Measurements from ENCODE around the gene MPO.
A peak's percentile ranks its signal among the peaks of the same experiment; 100 is the strongest.

MPO gene, protein sequence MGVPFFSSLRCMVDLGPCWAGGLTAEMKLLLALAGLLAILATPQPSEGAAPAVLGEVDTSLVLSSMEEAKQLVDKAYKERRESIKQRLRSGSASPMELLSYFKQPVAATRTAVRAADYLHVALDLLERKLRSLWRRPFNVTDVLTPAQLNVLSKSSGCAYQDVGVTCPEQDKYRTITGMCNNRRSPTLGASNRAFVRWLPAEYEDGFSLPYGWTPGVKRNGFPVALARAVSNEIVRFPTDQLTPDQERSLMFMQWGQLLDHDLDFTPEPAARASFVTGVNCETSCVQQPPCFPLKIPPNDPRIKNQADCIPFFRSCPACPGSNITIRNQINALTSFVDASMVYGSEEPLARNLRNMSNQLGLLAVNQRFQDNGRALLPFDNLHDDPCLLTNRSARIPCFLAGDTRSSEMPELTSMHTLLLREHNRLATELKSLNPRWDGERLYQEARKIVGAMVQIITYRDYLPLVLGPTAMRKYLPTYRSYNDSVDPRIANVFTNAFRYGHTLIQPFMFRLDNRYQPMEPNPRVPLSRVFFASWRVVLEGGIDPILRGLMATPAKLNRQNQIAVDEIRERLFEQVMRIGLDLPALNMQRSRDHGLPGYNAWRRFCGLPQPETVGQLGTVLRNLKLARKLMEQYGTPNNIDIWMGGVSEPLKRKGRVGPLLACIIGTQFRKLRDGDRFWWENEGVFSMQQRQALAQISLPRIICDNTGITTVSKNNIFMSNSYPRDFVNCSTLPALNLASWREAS

DNA sequence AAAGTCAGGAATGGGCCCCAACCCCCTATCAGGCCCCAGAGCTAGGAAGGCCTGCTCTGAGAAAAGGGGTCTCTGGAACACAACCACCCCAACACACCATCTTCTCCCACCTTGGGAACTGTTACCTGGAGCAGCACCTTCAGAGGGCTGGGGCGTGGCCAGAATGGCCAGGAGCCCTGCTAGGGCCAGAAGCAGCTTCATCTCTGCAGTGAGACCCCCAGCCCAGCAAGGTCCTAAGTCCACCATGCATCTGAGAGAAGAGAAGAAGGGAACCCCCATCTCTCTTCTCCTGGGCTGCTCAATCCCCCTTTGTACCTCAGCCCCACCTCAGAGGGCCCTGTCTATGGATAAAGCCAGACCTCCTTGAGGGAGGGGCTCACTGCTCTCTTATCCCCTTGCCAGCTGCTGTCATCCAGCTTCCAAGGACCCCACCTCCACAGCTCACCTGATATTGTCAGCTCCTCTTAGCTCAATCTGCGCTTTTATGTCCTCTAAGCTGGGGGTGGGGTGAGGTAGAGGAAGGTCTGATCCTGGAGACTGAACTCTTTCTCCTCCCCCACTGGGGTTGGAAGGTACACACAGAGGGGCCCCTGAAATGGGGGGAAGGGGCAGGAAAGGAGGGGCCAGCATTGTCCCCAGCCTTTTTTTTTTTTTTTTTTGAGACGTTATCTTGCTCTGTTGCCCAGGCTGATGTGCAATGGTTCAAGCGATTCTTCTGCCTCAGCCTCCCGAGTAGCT lies at the start of gene MPO:
Gene MPO, minus strand, starts transcription at position 456 of the 738 bp plus-strand sequence. Its CDS starts 177 bp downstream, at position 279.
- DNase-seq (ENCODE audit: low read depth in 2 of 2): no peak

DNA sequence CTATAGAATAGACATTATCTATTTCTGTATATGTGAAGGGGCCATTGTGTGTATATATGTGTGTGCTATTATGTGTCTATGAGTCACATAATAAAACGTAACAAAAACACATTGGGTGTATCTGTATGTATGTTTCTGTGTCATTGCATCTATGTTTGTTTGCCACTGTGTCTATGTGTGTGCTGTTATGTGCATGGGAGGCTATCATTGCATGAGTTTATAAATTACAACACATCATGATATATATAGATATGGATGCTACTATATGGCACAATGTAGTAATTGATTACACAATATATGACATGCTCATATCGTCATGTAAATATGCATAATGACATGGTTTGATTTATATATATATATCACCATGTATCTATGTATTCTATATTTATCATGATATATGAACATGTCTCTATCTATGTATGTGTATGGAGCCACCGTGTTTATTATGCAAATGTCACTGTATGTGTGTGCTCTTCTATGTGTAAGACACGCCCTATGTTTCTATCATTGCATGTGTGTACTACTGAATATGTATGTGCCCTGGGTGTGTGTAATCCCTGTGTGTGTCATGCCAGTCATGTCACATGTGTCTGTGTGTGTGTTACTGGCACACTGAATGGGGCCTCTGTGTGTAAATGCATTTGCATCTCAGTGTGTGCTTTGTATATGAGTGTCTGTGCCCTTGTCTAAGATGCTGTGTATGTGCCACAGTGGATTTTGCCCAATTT lies 49.2 kb upstream of the MPO start:
- DNase-seq (ENCODE audit: low read depth in 2 of 2): no peak

DNA sequence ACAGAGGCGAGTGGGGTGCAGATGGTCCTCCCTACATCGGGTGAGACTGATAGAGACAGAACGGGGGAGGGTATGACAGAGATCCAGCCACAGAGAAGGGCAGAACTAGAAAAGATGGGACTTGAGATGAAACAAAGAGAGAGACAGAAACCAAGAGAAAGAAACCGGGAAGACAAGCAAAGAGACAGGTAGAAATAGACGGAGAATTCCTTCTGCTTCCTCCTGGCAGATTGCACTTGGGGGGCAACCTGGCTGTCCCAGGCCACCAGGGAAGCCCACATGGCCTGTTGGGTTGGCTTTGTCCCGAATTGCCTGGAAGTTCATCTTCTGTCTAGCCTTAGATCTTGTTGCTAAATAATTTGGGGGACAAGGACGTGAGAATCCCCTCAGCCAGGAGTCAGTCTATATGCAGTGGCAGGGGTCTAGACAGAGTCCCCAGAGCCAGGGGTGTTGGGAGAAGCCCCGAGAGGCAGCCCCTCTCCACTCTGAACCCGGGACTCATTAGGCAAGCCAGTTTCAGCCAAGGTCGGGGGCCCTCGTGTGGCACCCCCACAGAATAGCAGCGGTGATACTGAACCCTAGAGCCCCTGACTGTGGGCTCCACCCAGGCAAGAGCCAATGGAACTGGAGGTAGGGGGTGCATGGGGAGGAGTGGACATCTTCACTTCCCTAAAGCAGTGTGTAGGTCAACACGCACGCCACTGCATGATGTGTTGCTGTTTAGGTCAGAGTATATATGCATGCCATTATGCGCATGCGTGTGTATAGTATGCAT lies 48.5 kb upstream of the MPO start:
- peak; percentile 84 to 91 for DNase-seq (ENCODE audit: low read depth in 2 of 2)

DNA sequence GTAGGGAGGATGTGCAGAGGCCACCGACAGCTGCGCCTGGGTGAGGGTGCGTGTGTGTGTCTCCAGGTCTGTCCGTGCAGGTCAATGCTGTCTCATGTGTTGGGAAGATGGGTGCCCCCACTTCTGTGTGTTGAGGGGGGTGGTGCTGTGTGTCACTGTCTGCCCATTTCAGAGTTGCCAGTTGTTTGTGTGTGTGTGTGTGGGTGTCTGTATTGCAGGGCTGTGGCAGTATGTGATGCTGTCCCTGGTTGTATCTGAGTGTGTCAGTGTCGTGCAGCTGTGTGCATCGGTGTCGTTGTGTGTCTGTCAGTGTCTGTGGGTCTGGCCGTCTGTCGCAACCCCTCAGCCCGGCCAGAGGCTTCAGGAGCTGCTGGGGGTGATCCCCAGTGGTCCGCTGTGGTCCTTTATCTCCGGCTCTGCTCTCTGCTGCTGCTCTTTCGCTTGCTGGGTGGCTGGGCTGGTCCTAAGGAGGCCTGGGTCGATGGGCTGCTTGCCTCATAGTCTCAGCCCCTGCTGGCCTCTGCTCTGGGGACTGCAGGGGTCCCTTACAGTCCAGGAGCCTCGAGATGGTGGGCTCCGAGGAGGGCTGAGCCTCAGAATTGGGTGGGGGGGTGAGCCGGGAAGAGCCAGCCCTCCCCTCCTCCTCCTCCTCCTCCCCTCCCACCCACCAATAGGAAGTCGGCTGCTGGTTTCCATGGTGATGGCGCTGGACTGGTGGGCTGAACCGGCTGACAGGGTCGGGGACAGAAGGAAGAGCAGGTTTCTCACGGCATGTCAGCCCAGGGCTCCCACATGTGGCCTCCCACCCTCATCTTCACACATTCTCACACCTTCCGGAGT lies 47.7 kb upstream of the MPO start, which contains the start of gene TSPOAP1:
Gene TSPOAP1, minus strand, starts transcription at position 601 of the 840 bp plus-strand sequence. CDS start 875 bp downstream, outside the sequence.
- DNase-seq (ENCODE audit: low read depth in 2 of 2): peak; percentile 86

DNA sequence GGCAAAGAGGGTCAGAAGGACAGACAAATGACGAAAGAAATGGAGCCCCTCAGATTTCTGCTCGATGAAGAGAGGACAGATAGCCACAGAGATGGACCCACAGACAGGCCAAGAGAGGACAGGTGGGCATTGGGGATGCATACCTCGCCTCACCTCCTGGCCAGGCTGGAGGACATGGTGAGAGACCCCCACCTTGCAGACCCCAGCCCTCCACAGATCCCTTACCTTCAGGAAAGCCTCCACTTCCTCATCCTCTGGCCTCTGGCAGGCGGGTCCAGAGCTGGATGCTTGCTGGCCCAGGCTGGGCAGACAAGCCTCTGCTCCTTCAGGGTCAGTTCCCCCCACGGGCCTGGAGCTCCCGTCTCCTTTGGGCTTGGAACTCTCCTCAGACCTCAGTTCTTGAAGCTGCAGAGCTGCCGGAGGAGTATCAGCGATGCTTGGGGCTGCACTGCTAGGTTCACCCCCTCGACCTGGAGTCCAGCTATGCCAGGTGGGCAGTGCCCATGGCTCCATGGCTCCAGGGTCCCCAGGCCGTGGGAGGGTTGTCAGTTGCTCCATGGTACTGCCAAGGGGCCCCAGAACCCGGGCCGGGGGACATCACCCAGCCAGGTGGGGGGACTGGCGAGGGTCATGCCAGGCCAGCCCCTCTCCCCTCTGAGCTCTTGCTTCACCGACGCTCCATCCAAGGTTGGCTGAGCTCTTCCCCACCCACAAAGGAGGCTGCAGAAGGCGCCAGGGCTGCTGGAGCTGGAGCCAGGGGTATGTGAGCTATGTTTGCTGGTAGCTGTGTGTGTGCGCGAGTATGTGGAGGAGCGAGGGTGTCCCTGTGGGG lies 46.8 kb upstream of the MPO start:
- no peak for DNase-seq (ENCODE audit: low read depth in 2 of 2)

DNA sequence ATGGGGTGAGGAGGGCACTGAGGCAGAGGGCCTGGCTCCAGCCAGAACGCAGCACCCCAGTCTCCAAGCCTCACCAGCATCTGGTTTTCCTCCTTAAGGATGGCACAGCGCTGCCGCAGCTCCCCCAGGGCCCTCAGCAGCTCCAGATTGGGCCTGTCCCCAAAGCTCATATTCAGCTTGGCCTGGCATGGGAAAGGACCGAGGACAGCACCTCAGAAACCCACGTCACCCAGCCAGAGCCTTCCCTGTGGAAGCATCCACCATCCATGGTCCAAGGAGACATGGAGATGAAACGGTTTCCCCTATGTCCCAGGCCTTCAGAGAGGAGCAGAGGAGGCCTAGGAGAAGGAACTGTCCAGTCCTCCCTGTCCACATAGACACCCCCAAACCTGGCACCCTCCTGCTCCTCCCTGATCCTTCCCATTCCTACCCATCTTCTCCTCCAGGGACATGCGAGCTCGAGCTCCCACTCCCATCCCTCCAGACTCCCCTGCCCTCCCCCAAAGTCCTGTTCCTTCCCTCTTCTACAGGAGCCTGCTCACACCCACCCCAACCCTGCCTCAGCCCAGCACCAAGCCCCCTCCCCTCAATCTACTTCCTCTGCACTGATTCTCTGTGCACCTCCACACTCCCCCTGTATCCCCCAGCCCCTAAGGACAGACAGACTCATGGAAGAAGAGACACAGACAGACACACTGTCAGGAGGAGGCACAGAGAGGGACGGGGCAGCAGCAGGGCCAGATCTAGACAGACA lies 46.1 kb upstream of the MPO start:
- no peak for DNase-seq (ENCODE audit: low read depth in 2 of 2)

DNA sequence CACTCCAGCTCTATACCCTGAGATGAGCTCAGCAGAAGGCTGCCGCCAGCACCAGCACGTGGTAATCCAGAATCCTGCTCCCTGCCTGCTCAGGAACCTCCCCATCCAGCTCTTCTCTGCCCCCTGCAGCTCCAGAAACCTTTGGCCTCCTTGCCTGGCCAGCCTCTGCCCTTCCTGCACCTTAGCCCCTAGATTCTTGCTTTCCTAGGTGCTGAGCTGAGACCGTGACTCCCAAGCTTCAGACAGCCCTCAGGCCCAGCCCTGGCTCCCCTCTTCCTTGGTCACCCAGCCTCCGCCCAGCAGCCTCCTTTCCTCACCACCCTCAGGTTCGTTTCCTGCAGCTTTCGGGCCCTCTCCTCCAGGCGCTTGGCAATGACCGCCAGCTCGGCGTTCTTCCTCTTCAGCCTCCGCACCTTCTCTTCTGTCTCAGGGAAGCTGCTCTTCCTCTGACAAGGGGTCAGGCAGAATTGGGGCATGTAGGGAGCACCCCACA lies 45.3 kb upstream of the MPO start:
- DNase-seq (ENCODE audit: low read depth in 2 of 2): no peak

DNA sequence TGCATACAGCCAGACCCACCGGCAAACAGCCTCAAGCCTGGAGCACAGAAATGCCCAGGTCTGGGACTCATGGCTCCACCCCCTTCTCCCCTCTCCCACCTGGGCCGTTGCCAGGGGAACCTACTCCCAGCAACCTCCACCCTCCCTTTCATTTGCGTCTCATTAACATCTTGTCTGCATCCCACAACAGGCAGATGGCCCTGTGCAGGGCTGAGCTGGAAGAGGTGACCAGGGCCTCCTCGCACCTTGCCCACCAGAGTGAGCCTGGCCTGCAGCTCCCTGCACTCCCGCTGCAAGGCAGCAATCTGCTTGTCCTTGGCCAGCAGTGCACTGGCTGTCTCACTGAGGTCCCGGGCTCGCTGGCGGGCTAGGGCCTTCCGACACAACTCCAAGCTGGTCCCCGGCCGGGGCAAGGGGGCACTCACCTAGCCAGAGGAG lies 44.6 kb upstream of the MPO start:
- DNase-seq (ENCODE audit: low read depth in 2 of 2): no peak

DNA sequence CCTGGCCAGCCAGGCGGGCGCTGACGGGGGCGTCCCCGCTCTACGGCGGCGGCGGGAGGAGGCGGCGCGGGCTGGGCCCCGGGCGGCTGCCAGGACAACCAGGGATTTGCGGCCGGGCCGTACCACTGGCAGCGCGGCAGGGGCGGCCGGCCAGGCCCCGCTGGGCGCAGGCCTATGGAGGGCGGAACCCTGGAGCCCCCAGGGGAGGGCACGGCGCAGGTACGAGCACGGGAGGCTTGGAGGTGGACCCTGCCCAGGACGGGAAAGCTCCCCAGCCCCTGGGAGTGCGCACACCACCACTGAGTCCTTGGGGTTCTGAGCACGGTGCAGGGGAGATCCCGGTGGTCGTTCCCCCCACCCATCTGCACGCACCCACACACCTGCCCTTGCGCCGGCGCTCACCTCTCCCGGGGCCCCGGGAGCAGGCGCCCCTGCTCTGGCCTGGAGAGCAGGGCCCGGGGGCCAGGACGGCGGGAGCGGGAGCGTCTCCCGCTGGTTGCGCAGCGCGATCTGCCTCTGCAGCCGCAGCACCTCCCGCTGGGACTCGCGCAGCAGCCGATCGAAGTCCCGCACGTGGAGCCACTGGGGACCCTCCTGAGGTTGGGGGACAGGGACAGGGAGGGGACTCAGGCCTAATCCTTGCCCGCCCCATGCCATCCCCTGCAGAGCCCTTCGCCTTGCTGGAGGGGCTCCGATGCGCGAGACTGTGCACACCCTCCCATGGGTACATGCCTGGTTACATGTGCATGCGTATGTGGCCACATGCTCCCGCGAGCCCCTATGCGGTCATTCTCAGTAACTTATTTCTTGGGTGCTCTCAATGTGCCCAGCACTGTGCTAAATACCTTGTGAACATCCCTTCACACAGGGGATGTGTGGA lies 43.9 kb upstream of the MPO start:
- DNase-seq (ENCODE audit: low read depth in 2 of 2): no peak

DNA sequence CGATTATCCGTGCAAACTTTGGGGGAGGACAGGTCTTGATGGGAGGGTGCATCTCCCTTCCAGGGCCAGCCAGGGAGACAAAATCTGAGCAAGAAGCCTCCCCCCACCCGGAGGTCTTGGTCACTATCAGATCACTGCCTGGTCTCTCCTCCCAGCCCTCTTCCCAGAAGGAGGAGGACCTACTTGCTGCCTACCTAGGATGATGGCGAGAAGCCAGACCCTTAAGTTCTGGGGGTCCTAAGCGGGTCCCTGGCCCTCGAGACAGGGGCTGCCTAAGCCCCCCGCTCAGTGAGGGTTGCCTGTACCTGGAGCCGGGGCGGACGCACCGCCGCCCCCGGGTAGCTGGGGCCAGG lies 43.3 kb upstream of the MPO start:
- DNase-seq (ENCODE audit: low read depth in 2 of 2): no peak

DNA sequence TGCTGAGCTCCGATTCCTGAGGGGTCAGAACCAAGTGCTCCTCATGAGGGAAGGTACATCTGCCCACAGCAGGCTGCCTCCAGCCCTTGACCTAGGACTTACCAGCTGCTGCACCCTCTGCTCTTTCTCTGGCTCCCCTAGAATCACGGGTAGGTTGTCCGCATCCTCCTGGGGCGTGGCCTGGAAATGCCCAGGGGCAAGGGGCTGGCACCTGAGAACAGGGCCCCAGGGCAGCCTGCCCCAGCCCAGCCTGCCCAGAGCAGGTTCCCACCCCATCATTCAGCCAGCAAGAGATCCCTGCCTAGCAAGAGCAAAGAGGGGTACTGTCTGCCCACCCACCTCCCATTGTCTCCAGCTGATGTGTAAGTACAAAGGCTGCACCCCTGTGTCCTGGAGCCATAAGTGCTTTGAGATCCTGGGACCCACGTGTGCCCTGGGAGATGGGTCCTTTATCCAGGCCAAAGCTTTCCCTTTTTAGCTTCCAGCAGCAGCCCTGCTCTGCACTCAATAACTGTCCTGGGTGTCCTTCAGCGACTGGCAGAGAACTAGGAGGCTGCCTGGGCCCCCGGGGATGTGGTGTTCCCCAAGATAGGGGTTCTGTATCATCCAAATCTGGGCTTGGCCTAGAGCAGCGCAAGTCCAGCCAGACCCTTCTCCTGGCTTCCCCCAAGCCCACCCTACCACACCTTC lies 42.8 kb upstream of the MPO start:
- no peak for DNase-seq (ENCODE audit: low read depth in 2 of 2)

DNA sequence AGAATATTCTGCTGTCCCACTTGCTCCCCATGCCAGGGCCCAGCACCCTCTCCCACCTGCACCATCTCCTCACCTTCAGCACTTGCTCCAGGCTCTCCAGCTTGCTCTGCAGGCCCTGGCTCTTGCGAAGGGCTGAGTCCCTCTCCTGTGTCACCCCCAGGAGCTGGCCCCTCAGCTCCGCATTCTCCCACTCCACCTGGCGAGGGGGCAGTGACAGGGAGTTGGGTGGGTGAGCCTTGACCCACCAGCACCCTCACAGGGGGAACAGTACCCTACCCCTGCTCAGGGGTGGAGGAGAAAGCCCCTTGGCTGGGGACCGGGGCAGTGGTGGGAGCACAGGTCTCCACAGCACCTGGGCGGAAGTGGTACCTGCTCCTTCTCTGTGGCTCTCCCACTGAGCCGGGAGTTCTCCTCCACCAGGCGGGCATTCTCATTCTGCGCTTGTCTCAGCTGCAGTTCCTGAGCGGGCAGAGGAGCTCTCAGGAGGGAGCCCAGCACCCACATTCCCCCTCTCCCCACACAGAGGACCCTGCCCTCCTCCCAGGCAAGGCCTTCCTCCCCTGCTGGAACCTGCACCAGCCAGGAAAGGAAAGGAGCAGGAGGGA lies 41.9 kb upstream of the MPO start:
- DNase-seq (ENCODE audit: low read depth in 2 of 2): no peak

DNA sequence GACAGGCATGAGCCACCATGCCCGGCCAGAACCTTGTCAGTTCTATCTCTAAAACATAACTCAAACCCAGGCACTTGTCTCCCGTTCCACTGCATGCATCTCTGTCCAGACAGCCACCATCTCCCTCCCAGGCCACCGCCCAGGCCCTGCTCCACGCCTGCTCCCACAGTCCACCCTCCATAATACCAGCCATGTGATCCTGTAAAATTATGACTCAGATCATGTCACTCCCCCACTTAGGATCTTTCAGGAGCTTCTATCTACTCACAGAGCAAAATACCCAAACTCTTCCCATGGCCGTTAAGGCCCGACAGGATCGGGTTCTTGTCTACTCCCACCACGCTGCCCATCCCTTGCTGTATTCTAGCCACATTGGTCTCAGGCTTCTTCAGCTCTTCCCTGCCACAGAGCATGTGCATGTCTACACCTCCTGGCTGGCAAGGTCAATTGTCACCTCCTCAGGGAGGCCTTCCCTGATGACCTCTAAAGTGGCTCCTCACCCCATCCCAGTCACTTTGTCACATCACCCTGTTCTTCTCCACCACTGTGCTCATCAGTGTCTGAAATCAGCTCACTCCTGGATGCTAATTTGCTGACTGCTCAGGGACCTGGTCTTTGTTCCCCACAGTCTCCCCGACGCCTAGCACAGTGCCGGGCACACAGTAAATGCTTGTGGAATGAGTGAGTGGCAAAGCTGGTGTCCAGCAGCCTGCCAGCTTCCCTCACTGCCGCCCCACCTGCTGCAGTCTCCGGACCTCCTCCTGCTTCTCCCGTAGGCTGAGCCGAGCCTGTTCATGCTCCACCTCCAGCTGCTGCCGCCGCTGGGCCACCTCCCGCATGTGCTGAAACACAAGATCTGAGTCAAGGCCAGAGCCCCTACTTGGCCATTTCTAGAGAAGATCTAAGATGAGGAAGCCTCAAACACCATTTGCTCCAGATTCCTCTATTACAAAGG lies 41.1 kb upstream of the MPO start:
- no peak for DNase-seq (ENCODE audit: low read depth in 2 of 2)

DNA sequence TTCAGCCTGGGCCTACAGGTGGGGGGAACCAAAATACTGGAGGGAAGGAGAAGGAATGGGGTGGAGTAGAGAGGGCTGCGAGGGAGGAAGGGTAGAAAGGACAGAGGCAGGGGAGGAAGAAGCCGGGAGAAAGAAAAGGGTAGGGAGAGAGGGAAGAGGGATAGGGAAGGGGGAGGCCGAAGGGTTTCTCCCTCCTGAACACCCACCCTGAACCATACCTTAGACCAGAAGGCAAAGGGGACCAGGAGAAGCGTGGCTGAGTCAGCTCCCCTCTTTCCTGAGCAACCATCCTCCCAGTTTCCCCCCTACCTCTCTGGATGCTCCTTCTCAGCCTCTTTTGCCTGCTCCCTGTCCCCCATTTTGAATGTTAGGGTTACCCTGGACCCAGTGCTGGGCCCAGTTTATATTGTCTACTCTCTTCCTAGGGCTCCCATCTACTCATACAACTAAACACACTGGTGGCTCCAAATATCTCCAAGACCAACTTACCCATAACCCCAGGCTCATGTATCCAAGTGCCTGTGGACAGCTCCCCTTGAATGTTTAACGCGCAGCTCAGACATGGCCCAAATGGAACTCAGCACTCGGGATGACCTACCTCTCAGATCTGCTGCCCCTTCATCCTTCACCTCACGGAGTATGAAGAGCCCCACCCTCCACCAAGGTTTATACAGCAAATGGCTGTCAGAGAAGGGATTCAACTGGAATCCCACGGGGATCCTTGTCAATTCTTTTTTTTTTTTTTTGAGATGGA lies 40.0 kb upstream of the MPO start:
- no peak for DNase-seq (ENCODE audit: low read depth in 2 of 2)

Measured in stimulated activated CD4-positive, alpha-beta T cell treated with anti-CD3 and anti-CD28 coated beads, Interleukin-15, amount 100 ng/mL, for 48 hours (primary cell).